SK-N-SH treated with all-trans-retinoic acid at 6 μM for 48 hours (cell line): ENCODE results near the gene GPANK1.

Source experiments
- ZFP3 ChIP-seq: fragments of 250-450 bp; sonication (Bioruptor Pico); IDR thresholded peaks from 2 replicates; pipeline ENCODE4 v1.5.0; 2020; ENCODE audit warnings: mild to moderate bottlenecking, moderate library complexity
- TF ChIP-seq, protein P1 (sequence below): fragments of 250-450 bp; sonication (Bioruptor Pico); IDR thresholded peaks from 2 replicates; pipeline ENCODE4 v1.8.0; 2020; ENCODE audit warnings: mild to moderate bottlenecking, moderate library complexity, borderline replicate concordance

DNA sequence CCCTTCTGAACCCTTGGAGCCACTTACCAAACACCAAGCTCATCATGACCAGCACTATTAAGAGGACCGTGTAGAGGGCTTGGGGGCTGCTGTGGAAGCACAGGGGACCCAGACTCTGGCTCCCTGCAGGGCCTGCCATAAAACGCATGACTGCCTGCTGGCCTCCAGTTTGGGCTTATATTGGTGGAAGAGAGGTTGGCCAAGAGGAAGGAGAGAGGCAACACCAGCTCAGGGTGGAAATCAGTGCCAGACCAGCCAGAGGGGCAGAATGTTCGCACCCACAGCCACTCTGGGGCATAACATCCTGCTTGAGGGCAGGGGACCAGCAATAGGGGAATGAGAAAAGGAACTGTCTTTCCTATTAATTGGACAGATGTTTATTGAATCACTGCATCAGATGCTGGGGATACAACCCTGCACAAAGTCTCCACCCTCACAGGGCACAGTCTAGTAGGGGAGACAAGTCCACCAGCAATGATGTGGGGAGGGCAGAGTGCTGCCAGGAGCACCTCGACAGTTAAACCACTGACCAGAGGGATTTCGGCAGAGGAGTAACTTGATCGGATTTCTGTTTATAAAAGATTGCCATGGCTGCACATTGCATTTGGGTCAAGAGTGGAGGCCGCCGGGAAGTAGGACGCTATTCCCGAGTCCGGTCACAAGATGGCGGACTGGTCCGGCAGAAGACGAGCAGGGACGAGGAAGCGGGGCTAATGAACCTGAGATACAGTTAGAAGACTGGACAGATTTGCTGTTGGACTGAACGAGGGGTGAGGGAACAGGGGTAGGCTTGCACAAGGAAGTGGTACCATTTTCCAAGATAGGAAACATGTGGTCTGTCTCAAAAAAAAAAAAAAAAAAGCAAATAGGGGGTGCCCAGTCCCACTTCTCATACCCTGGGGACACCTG lies 15.7 kb upstream of the GPANK1 start, which contains the start of gene LY6G5C:
- TF ChIP-seq, protein P1, sequence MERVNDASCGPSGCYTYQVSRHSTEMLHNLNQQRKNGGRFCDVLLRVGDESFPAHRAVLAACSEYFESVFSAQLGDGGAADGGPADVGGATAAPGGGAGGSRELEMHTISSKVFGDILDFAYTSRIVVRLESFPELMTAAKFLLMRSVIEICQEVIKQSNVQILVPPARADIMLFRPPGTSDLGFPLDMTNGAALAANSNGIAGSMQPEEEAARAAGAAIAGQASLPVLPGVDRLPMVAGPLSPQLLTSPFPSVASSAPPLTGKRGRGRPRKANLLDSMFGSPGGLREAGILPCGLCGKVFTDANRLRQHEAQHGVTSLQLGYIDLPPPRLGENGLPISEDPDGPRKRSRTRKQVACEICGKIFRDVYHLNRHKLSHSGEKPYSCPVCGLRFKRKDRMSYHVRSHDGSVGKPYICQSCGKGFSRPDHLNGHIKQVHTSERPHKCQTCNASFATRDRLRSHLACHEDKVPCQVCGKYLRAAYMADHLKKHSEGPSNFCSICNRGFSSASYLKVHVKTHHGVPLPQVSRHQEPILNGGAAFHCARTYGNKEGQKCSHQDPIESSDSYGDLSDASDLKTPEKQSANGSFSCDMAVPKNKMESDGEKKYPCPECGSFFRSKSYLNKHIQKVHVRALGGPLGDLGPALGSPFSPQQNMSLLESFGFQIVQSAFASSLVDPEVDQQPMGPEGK: no peak
- no peak for TF ChIP-seq ZFP3 (CRISPR knock-in tag)
